HG03196 (cell line): ENCODE measurements around the gene FEN1.

Source experiments
- ATAC-seq: cut with Tn5 transposase; IDR thresholded peaks from one replicate; pipeline ENCODE4 v1.9.1; 2021; ENCODE audit not compliant: unreplicated experiment

FEN1 gene

DNA sequence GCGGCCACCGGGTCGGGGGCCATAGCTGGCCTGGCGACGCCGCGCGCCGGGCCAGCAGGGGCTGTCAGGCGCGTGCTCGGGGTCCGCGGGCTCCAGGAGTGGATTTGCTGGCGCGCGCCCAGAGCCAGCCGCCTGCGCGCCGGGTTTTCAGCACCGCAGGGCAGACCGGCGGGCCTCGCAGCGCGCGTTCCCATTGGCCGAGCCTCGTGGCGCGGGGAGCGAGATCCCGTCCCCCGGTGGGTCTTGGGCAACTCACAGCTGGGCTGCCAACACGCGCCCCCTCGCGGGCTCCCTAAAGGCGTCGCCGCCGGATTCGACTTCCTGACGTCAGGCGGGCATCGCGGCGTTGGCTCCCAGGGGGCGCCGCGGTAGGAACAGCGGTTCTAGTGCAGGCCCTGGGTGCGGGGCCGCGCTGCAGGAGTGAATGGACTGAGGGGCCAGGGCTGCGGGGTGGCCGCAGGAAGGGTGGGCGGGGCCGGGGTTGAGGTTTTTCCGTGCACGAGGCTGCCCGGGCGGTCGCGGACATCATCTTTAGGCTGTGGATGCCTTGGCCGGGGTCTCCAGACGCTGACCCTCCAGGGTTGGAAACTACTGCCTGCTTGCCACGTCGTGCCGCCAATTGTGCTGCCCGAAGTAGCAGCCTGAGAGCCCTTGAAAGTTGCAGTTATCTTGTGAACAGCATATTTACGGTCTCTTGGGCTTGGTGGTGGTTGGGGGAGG, 24.2 kb downstream of the FEN1 start, which contains the start of gene FADS1:
Gene FADS1, minus strand, starts transcription at position 268 of the 720 bp plus-strand sequence. Its CDS starts 74 bp downstream, at position 194.
- ATAC-seq = peak; percentile 48

DNA sequence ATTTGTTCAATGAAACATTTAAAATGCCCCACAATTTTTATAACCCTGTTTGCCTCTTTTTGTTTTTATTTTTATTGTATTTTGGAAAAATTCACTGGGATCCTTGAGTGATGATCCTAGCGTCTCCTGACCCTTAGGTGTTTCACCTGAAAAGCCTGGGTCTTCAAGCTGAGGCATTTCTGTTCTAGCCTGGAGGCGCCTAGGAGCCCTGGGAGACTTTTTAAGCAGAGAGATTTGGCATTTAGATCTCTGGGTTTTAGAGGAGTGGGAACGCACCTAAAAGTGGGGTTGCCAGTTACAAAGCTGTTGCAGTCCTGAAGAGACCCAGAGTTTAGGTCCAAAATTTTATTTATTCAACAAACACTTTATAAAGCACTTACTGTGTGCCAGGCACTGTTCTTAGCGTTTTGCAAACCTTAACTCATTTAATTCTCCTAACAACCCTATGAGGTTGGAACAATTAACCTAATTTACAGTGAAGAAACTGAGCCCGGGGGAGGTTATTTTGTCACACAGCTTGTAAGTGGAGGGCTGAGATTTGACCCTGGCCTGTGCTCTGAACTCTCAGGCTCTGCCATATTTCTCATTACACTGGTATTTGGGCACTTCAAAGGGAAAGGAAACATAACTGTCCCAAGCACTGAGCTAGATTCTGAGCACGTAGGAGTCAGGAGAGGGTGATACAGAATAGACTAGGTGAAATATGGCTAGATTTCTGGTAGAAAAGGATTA, 24.9 kb downstream of the FEN1 start:
- no peak for ATAC-seq

DNA sequence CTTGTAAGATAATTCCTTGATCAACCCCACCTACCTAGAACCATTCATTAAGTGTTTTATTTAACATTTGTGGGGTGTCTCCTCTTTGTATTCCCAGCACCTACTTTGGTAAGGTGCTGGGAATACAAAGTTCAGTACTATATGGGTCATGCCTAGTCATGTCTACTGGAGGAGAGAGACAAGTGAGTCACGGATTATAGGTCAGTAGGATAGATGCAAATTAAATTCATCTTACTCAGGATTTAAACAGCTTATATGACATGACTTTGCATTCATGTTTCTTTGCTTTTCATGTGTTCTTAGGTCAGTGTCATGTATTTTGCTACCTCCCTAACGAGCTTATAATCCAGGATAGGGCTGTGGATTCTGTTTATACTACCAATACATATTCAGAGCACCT, 27.5 kb downstream of the FEN1 start:
- ATAC-seq = no peak

DNA sequence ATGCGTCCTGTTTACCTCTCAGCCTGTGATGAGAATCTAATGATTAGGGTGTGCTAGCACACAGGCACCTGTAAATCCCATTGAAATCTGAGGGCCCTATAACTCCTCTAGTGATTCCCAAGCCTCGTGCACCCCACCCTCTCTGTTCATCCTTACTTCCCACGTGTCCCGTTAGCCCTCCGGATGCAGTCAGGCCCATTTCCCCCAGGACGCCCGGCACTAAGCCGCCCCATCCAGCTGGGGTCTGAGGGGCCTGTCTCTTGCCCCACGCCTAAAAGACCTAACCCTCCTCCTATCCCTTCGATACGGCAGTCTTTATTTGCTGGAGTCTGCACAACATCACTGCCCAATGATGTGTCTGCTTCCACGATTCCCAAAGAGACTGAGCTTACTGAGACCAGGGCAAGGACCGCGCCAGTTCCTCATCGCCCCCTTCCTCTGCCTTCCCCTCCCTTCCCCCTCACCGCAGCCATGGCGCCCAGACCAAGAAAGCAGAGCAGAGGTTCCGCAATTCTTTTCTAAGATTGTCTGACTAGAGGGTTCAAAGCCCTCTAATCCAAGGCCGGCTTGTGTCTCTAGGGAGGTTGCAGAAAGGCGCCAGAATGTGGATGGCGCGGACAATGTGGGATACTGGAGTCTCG, 34.3 kb downstream of the FEN1 start:
- no peak for ATAC-seq

DNA sequence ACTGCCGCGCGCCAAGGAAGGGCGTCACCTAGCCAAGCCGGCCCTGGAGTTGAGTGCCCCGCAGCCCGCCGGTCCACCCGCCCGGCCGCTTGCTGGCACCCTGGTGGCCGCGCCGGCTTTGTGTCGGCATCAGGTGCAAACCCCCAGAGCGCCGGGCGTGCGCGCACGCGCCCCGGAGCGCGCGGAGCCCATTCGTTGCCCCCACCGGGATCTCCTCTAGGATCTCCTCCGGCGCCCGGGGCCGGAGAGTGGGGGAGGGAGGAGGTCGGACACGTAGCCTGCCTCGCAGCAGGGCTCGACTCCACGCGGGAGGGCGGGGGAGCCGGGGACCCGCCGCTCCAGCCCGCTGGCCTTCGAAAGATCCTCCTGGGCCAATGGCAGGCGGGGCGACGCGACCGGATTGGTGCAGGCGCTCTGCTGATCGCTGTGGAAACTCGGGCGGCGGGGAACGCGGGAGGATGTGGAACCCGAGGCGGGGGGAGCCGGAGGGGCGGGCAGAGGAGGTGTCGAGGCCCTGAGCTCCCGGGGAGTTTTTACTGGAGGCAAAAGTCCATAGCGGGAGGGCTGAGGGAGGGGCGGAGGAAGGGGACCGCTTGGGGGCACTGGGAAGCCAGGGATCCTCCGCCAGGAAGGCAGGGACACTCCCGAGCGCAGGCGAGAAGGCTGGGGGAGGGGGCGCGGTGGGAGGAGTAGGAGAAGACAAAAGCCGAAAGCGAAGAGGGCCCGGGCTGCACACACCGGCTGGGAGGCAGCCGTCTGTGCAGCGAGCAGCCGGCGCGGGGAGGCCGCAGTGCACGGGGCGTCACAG, 35.1 kb downstream of the FEN1 start, which contains the start of gene FADS2:
Gene FADS2, plus strand, starts transcription at position 730 of the 808 bp plus-strand sequence. CDS start 91 bp downstream, outside the sequence.
- ATAC-seq = peak; percentile 70

DNA sequence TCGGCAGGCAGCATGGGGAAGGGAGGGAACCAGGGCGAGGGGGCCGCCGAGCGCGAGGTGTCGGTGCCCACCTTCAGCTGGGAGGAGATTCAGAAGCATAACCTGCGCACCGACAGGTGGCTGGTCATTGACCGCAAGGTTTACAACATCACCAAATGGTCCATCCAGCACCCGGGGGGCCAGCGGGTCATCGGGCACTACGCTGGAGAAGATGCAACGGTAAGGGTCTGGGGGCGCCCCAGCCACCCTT, 35.6 kb downstream of the FEN1 start:
- ATAC-seq = no peak

DNA sequence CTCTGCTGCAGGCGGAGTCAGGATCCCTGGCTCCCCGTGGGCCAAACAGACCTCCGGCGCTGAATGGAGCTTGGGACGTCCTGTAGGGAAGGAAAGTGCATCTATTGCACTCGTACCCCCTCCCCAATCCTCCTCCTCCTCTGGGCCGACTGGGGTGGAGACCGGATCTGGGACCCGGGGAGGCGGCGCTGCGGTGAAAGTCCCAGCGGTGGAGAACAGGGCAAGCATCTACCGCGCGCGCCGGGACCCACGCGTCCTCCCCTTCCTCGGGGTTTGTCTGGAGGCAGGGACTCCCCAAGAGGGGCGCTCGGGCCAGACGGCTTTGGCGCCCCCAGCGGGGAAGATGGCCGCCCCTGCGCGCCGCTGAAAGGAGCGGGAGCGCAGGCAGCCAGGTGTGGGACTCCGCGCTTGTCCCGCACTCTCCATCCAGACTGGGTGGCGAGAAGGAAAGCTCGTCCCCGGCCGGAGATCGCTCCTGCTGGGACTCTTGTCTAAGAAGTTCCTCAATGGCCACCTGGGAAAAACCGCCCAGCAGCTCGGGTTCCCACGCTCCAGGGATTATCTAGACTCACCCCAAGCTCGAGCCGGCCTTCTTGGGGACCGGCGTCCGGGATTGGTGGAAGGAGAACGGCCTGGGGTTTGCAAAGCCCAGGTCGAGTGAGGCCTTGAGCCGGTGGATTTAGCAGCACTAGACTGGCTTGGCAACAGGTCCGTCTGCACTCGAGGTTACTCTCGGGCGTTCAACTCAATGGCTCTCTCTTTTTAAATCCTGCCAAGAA, 36.1 kb downstream of the FEN1 start:
- peak; percentile 17 for ATAC-seq

DNA sequence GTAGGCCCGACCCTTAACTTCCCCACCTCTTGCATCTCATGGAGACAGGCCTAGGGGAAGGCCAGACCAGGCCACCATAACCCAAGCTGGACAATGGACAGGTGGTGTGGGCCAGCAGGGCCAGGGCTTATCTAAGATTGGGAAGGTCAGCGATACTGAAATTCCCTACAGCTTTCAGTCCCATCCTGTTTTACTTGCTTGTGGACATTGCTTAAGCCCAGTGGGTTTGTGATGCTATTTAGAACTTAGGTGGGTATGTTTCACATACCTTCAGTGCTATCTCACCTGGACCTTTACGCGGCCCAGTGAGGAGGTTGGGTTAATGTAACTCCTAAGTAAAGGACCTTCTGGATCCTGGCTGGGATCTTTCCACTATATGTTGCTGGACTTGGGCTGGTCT, 37.1 kb downstream of the FEN1 start:
- ATAC-seq = no peak

DNA sequence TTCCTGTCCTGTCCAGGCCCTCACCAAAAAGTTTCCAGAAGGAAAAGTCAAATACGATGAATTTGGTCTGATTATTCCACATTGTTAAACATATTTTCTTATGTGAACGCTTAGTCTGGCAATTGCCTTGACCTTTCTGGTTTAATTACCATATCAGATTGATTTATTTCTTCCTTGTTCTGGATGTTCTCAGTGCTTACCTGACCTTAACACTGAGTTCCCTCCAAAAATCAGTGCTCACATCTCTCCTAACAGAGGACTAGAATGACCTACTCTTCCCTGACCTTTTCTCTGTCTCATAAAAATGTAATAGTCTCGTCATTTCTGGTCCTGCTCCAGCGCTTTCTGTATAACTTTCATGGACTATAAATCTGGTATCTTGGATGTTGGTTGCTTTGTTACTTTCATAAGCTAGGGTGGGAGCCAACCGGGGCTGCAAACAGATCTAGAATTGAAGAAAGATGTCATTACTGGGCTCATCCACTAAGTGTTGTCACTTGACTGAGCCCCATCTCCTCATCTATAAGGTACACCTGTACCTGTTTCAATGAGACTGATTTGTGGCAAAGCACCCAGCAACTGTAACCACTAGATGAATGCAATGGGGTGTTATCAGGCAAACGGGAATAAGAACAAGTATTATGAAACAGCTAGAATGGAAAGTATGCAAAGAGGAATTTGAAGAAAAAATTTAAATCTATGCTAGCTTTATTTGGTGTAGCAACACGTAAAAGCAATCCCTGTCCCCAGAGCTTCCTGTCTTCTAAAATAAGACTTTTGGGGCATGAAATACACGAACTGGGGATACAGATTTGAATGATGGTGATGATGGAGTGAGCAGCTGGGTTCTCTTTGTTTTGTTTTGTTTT, 37.8 kb downstream of the FEN1 start:
- no peak for ATAC-seq

DNA sequence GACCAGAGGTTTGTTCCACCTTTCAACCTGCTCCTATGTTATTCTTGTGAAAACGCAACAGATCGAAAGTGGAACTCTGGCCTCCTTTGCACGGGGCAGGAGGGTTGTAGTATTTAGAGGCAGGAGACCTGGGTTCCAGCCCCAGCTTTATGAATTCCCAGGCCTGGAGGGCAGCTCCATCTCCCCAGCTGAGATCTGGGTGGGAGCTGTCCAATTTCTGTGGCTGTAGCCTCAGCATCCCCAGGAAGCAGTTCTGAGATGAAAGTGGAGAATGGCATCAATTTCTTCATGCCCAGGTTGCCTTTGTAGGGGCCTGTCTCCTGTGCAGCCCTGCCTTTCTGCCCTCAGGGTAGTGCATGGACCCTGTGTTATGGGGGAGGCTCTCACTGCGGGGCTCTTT, 39.5 kb downstream of the FEN1 start:
- no peak for ATAC-seq

DNA sequence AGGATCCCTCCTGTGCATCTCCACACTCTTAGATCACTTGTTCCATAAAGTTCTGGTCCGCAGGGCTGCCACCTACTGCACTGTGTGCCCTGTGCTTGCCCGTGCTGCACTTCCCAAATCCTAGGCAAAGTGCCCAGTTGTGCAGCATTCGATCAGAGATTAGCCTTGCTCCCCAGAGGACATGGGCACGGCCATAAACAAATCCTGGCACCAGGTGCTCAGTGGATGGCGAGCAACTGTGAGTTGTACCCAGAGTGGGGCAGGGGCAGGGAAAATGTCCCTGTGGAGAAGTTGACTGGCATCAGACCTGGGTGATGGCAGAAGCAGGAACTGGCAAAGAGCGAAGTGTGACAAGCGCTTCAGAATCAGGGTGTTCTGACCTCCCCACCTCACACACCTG, 40.0 kb downstream of the FEN1 start:
- ATAC-seq = no peak

DNA sequence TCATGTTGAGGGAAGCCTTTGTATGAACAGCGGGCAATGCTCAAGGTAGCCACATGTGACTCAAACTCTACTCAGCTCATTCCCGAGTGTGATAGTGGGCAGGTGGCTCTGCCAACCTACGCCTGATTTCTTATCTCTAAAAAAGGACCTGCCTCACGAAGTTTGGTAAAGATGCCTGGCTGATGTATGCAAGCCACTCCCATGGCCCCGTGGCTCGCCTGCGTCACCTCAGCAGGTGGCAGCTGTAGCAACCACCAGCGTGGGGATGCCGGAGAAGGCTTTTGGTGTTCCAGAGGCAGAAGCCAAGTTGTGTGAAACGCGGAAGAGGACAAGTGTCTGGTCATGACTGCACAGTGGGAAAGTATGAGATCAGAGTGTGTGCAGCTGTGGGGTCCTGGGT, 40.8 kb downstream of the FEN1 start:
- ATAC-seq = no peak

DNA sequence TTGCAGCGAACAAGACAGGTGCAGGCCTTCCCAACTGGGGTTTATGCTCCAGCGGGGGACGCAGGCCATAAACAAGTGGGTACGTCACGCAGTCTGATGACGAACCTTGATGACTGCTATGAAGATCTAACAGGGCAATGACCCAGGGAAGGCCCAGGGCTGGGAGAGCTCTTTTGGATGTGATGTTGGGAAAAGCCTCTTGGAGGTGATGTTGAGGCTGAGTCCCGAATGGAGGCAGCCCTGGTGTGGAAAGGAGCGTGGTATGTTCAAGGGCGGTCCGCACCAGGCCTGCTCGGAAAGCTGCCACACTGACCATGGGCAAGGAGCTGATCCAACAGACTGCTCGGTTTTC, 41.2 kb downstream of the FEN1 start:
- no peak for ATAC-seq

DNA sequence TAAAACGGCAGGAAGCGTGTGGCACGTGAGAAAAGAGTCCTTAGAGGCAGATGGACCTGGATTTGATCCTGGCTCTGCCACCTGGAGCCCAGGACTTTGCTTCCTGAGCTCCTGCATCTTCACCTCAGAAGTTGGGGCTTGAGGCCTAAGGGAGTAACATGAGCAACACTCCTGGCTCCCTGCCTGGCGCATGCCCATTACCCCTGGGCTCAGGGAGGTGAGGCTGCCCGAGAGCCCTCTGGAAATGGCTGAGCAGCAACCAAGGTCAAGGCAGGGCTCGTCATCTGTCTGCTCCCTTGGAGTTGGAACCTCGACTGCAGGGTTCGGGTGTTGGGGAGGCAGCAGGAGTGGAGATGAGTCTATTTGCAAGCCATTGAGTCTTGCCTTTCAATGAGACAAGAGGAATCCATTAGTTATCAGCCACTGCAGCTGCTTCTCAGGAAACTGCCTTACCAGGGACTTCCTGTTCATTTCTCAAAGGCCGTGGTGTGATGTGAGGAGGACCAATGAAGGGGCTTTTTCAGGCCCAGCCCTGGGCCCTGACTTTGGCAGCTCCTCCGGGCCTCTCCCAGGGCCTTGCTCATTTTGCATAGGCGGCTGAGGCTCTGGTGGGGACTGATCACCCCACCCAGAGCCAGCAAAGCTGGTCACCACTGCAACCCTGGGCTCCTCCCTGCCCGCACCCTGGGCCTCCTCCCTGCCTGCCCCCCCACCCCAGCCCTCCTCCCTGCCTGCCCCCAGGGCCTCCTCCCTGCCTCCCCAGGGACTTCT, 41.8 kb downstream of the FEN1 start:
- peak; percentile 90 for ATAC-seq

DNA sequence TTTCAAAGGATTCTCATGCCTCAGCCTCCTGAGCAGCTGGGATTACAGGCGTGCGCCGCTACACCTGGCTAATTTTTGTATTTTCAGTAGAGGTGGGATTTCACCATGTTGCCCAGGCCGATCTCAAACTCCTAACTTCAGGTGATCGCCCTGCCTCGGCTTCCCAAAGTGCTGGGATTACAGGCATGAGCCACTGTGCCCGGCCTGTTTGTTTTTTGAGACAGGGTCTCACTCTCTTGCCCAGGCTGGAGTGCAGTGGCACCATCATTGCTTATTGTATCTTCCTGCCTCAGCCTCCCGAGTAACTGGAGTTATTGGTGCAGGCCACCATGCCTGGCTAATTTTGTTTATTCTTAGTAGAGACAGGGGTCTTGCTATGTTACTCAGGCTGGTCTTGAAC, 43.5 kb downstream of the FEN1 start:
- no peak for ATAC-seq

DNA sequence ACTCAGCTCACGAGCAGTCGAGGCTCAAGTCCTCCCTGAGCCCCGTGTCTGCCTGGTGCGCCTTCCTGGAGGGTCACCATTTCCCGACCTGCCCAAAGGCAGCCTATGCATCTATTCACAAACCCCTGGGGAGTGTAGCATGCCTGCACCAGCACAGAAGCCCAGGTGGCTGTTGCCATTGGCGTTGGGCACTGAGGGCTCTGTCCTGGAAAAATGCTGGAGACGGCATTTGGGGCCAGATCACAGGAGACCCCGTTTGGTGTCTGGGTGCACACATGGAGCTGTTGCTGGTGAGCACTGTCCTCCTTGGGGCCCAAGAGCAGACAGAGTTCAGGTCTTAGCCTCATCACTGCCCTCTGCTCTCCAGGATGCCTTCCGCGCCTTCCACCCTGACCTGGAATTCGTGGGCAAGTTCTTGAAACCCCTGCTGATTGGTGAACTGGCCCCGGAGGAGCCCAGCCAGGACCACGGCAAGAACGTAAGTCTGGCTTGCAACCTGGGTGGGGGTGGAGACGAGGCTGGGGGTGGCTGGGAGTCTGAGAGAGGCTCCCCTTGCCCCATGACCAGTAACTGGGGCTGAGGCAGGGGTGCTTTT, 44.8 kb downstream of the FEN1 start:
- ATAC-seq = no peak

DNA sequence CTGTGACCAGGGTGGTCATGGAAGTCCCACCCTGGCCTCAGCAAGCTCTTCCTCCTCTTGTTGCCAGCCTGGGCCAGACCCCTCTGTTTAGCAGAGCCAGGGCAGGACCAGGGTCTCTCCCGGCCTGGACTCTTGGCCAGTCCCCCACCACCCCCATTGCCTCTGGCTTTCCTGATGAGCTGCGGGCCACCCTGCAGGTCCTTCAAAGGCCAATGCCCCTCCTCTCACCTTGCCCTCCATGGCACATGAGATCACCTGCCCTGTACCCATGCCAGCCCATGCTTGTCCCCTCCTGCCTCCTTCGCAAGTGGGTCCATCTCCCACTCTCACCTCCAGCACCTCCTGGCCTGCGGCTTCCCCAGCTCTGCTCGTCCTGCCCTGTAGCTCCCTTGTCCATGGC, 45.8 kb downstream of the FEN1 start:
- ATAC-seq = no peak

DNA sequence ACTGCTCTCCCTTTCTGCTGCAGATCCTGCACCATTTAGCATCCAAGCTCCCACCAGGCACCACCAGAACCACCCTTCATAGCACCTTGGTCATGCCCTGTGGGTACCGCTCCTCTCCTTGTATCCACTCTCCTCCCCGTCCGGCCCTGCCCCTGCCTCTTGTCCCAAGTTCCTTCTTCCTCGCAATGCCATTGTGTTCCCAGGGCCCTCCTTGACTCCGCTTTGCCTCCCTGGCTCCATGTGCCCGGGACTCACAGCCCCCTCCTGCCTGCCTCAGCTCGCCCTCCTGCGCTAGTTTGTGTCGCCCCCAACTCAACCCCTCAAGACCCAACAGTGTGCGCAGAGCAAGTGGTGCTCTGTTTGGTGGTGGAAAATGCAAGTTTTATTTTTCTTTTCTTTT, 46.2 kb downstream of the FEN1 start:
- no peak for ATAC-seq

DNA sequence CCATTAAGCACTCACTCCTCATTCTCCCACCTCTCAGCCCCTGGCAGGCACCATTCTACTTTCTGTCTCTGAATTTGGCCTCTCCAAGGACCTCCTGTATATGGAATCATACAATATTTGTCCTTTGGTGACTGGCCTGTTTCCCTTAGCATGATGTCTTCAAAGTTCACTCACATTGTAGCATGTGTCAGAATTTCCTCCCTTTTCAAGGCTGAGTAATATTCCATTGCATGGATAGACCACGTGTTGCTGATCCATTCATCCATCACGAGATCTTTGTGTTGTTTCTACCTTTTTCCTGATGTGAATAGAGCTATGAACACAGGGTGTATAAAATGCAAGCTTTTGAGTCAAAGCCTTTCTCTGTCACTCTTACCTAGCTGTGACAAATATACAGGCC, 47.0 kb downstream of the FEN1 start:
- no peak for ATAC-seq
